ENCODE results near the gene RRP15.

GRCh38 chr1:218247339-218247738, 37.8 kb upstream of the RRP15 start:
- TF ChIP-seq CTCF (IDR thresholded peaks at IDR 0.05) (no peak), POLR2A (IDR thresholded peaks at IDR 0.05) (no peak)
